Lower leg skin (tissue), 4 donors: Measurements from ENCODE around the gene LUM. TPM values are rescaled to one million over a fixed set of nuclear protein-coding genes. Genes with fewer than 3 reads are reported as not detected.

Experiments used
- DNase-seq, 2 donors: peaks; one replicate each; pipeline ENCODE4 v3.0.0-alpha.2; 2019; ENCODE audit warnings: low spot score in 2 of 2
- H3K4me3 ChIP-seq: fragments of 200-600 bp; sonication (generic); 2 replicates; pipeline ENCODE4 v1.5.1; 2017; ENCODE audit warnings: mild to moderate bottlenecking, low read depth; ENCODE audit not compliant: poor library complexity, severe bottlenecking
- CTCF ChIP-seq, 3 donors: fragments of 450-650 bp; IDR thresholded peaks; one replicate each; pipeline ENCODE4 v1.5.1; 2016; ENCODE audit warnings: antibody characterized with exemption in 3 of 3, mild to moderate bottlenecking in 3 of 3, moderate library complexity in 2 of 3
- POLR2A ChIP-seq, 2 donors: fragments of 450-650 bp; IDR thresholded peaks; one replicate each; pipeline ENCODE4 v1.6.1; 2016 to 2017; ENCODE audit warnings: antibody characterized with exemption in 2 of 2, mild to moderate bottlenecking in 1 of 2, moderate library complexity in 1 of 2
- WGBS, 2 donors: methylation state at CpG; one replicate each; pipeline ENCODE4 v1.1.5; 2018; 5-methylcytosine and 5-hydroxymethylcytosine counted together
- intact Hi-C: fragments of 100-400 bp; cut with DNase I; formaldehyde crosslinking; loops from one replicate; pipeline ENCODE4 v1.15.0; 2023; ENCODE audit warnings: low total_unique reads
- total RNA-seq, 4 donors: library from RNA; depleted of rRNA; stranded (reverse); fragments of >200 nt; gene quantifications; one replicate each; pipeline ENCODE4 v1.1.0, GENCODE V29; 2016

The LUM gene
- 10 to 100 TPM; 11.2 to 56.4 (median 24.5) TPM for total RNA-seq

GRCh38 chr12:91111366-91112325, at the start of gene LUM:
Gene LUM, minus strand, starts transcription at chr12:91111494. Its CDS starts 2,515 bp downstream, at chr12:91108979.
- intact Hi-C loops: no loop called here
- TF ChIP-seq POLR2A (IDR thresholded peaks at IDR 0.05) (no peak), CTCF (IDR thresholded peaks at IDR 0.05) (no peak)
- 19 to 28% methylated on average over 7 of the region's 7 CpGs for WGBS, 2 donors
- DNase-seq: peak in 1 of 2 donors; percentile 23
- no peak within 1 kb of the TSS for H3K4me3 ChIP-seq

GRCh38 chr12:91161009-91161408, 49.7 kb upstream of the LUM start:
- intact Hi-C loops: no loop called here
- no peak for TF ChIP-seq CTCF (IDR thresholded peaks at IDR 0.05)
- TF ChIP-seq POLR2A (IDR thresholded peaks at IDR 0.05): no peak
- H3K4me3 ChIP-seq: no peak overlapping the region
- DNase-seq: no peak

- TF ChIP-seq CTCF (IDR thresholded peaks at IDR 0.05) (no peak), POLR2A (IDR thresholded peaks at IDR 0.05) (no peak)
- intact Hi-C loops: no loop called here
- DNase-seq: no peak
- no peak overlapping the region for H3K4me3 ChIP-seq
- WGBS, 2 donors: 64 to 72% methylated on average over 2 of the region's 2 CpGs
Observed at GRCh38 chr12:91155990-91156389, 44.7 kb upstream of the LUM start.

- no peak overlapping the region for H3K4me3 ChIP-seq
- WGBS, 2 donors: 81 to 86% methylated on average over 3 of the region's 3 CpGs
- intact Hi-C loops: no loop called here
Observed at GRCh38 chr12:91154131-91154530, 42.8 kb upstream of the LUM start.

GRCh38 chr12:91144053-91144452, 32.8 kb upstream of the LUM start:
- TF ChIP-seq POLR2A (IDR thresholded peaks at IDR 0.05) (no peak), CTCF (IDR thresholded peaks at IDR 0.05) (no peak)
- intact Hi-C loops: no loop called here
- WGBS, 2 donors: 80 to 87% methylated on average over 2 of the region's 2 CpGs

More at GRCh38 chr12:91154131-91154530, 42.8 kb upstream of the LUM start:
- TF ChIP-seq POLR2A (IDR thresholded peaks at IDR 0.05): no peak
- TF ChIP-seq CTCF (IDR thresholded peaks at IDR 0.05): no peak
- DNase-seq: no peak

More at GRCh38 chr12:91144053-91144452, 32.8 kb upstream of the LUM start:
- H3K4me3 ChIP-seq: no peak overlapping the region
- no peak for DNase-seq
